Hepatocyte (in vitro differentiated cells): ENCODE measurements around the gene ZDHHC21. TPM values are rescaled to one million over a fixed set of nuclear protein-coding genes. Genes with fewer than 3 reads are reported as not detected.

Experiments used
- DNase-seq: peaks from one replicate; pipeline ENCODE4 v3.0.0-alpha.2; 2016; ENCODE audit warnings: low spot score
- H2AFZ ChIP-seq: fragments of 200-600 bp; sonication (generic); 2 replicates; pipeline ENCODE4 v1.6.0; 2016; ENCODE audit warnings: antibody characterized with exemption, mild to moderate bottlenecking
- H3K27ac ChIP-seq: fragments of 200-600 bp; sonication (generic); 2 replicates; pipeline ENCODE4 v1.5.1; 2016; ENCODE audit warnings: mild to moderate bottlenecking
- H3K27me3 ChIP-seq: fragments of 200-600 bp; sonication (generic); 2 replicates; pipeline ENCODE4 v1.6.1; 2016
- H3K36me3 ChIP-seq: fragments of 200-600 bp; sonication (generic); replicated peaks from 2 replicates; pipeline ENCODE4 v1.5.1; 2016; ENCODE audit warnings: low read depth; ENCODE audit not compliant: insufficient read depth
- H3K4me1 ChIP-seq: fragments of 200-600 bp; sonication (generic); 2 replicates; pipeline ENCODE4 v1.5.1; 2016; ENCODE audit warnings: mild to moderate bottlenecking, moderate library complexity; ENCODE audit not compliant: insufficient read depth
- H3K4me2 ChIP-seq: fragments of 200-600 bp; sonication (generic); 2 replicates; pipeline ENCODE4 v1.6.0; 2016
- H3K4me3 ChIP-seq: fragments of 200-600 bp; sonication (generic); 2 replicates; pipeline ENCODE4 v1.5.1; 2016; ENCODE audit warnings: mild to moderate bottlenecking
- H3K79me2 ChIP-seq: fragments of 200-600 bp; sonication (generic); 2 replicates; pipeline ENCODE4 v1.6.0; 2017; ENCODE audit warnings: mild to moderate bottlenecking
- H3K9me2 ChIP-seq: fragments of 200-600 bp; sonication (generic); replicated peaks from 2 replicates; pipeline ENCODE4 v1.6.0; 2017; ENCODE audit warnings: mild to moderate bottlenecking; ENCODE audit not compliant: insufficient read depth
- H3K9me3 ChIP-seq: fragments of 200-600 bp; sonication (generic); 2 replicates; pipeline ENCODE4 v1.5.1; 2016; ENCODE audit warnings: low read depth, mild to moderate bottlenecking
- H4K20me1 ChIP-seq: fragments of 200-600 bp; sonication (generic); 2 replicates; pipeline ENCODE4 v1.6.0; 2016; ENCODE audit warnings: mild to moderate bottlenecking; ENCODE audit not compliant: insufficient read depth, poor library complexity, severe bottlenecking
- CTCF ChIP-seq: fragments of 200-600 bp; sonication (generic); IDR thresholded peaks from 2 replicates; pipeline ENCODE4 v1.5.1; 2016; ENCODE audit warnings: antibody characterized with exemption, mild to moderate bottlenecking; ENCODE audit not compliant: poor library complexity
- EZH2 ChIP-seq: fragments of 200-600 bp; sonication (generic); IDR thresholded peaks from 2 replicates; pipeline ENCODE4 v1.6.1; 2016; ENCODE audit warnings: antibody characterized with exemption, mild to moderate bottlenecking, borderline replicate concordance
- EZH2phosphoT487 ChIP-seq: fragments of 200-600 bp; sonication (generic); IDR thresholded peaks from one replicate; pipeline ENCODE4 v1.6.1; 2018; ENCODE audit warnings: antibody characterized with exemption, mild to moderate bottlenecking, low read depth, moderate library complexity; ENCODE audit not compliant: unreplicated experiment, severe bottlenecking
- WGBS: methylation state at CpG from one replicate; pipeline ENCODE4 v1.1.6; 2016; ENCODE audit warnings: low lambda C conversion rate; ENCODE audit errors: missing lambda C conversion rate; 5-methylcytosine and 5-hydroxymethylcytosine counted together
- polyA plus RNA-seq: library from polyadenylated mRNA; unstranded; fragments of >200 nt; fragmentation: Nextera tagmentation; extraction: Ambion mirVana; gene quantifications from 2 replicates; pipeline ENCODE4 v1.2.1, GENCODE V29; 2016
- total RNA-seq: library from RNA; depleted of rRNA; stranded (reverse); fragments of >200 nt; gene quantifications from 2 replicates; pipeline ENCODE4 v1.2.3, GENCODE V29; 2014

Gene ZDHHC21
- total and polyA plus RNA-seq, 2 experiments from 2014 or later, result 4.7 to 17.7 TPM

- H3K27me3 ChIP-seq, result no peaks in the 10 kb centered on the region
- 97% methylated on average over 7 of the region's 7 CpGs for WGBS
- no peaks in the 10 kb centered on the region for H3K36me3 ChIP-seq
- peaks cover 8% of the 10 kb centered on the region for H3K79me2 ChIP-seq
- H3K4me2 ChIP-seq, result no peak overlapping the region
- no peak overlapping the region for H2AFZ ChIP-seq
- TF ChIP-seq EZH2, result no peak
- TF ChIP-seq EZH2phosphoT487, result no peak
- TF ChIP-seq CTCF, result no peak
- no peaks in the 10 kb centered on the region for H4K20me1 ChIP-seq
- H3K9me2 ChIP-seq, result no peaks in the 10 kb centered on the region
- H3K27ac ChIP-seq, result no peak overlapping the region
- H3K4me1 ChIP-seq, result no peaks in the 10 kb centered on the region
- no peaks in the 10 kb centered on the region for H3K9me3 ChIP-seq
- H3K4me3 ChIP-seq, result no peak overlapping the region
- no peak for DNase-seq
These were observed 59.2 kb downstream of the ZDHHC21 start for GRCh38 chr9:14633906-14634565.

- Histone ChIP-seq H2AFZ (no peak overlapping the region), H3K9me3 (no peaks in the 10 kb centered on the region), H3K9me2 (no peaks in the 10 kb centered on the region), H3K27me3 (no peaks in the 10 kb centered on the region), H3K27ac (no peak overlapping the region), H3K79me2 (peaks cover 8% of the 10 kb centered on the region), H4K20me1 (no peaks in the 10 kb centered on the region), H3K36me3 (no peaks in the 10 kb centered on the region), H3K4me1 (no peaks in the 10 kb centered on the region), H3K4me3 (no peak overlapping the region), H3K4me2 (no peak overlapping the region)
- no peak for TF ChIP-seq EZH2phosphoT487
- TF ChIP-seq EZH2, result no peak
- no peak for TF ChIP-seq CTCF
- no peak for DNase-seq
- WGBS, result 98% methylated on average over 3 of the region's 3 CpGs
These were observed 60.1 kb downstream of the ZDHHC21 start for GRCh38 chr9:14633148-14633547.

- H3K4me2 ChIP-seq, result peak overlapping the region; percentile 37
- H3K79me2 ChIP-seq, result no peaks in the 10 kb centered on the region
- H3K27me3 ChIP-seq, result no peaks in the 10 kb centered on the region
- no peak for DNase-seq
- H3K4me3 ChIP-seq, result no peak overlapping the region
- H2AFZ ChIP-seq, result no peak overlapping the region
- WGBS, result 46% methylated on average over 1 of the region's 1 CpG
- TF ChIP-seq EZH2phosphoT487 (no peak), EZH2 (no peak)
- no peaks in the 10 kb centered on the region for H3K9me3 ChIP-seq
- H3K9me2 ChIP-seq, result no peaks in the 10 kb centered on the region
- H4K20me1 ChIP-seq, result no peaks in the 10 kb centered on the region
- no peaks in the 10 kb centered on the region for H3K4me1 ChIP-seq
- no peak overlapping the region for H3K27ac ChIP-seq
- no peaks in the 10 kb centered on the region for H3K36me3 ChIP-seq
These were observed 65.7 kb downstream of the ZDHHC21 start for GRCh38 chr9:14627513-14627912.

GRCh38 chr9:14618836-14619420 lies 74.3 kb downstream of the ZDHHC21 start:
- TF ChIP-seq EZH2, result no peak
- TF ChIP-seq CTCF, result no peak
- TF ChIP-seq EZH2phosphoT487, result no peak

More at GRCh38 chr9:14618836-14619420, 74.3 kb downstream of the ZDHHC21 start:
- Histone ChIP-seq H3K9me2 (no peaks in the 10 kb centered on the region), H4K20me1 (no peaks in the 10 kb centered on the region), H3K27me3 (no peaks in the 10 kb centered on the region), H3K9me3 (no peaks in the 10 kb centered on the region), H3K4me2 (no peak overlapping the region), H3K79me2 (no peaks in the 10 kb centered on the region), H2AFZ (no peak overlapping the region), H3K4me3 (no peak overlapping the region), H3K4me1 (no peaks in the 10 kb centered on the region), H3K36me3 (no peaks in the 10 kb centered on the region), H3K27ac (no peak overlapping the region)
- no peak for DNase-seq
- WGBS, result 96% methylated on average over 8 of the region's 8 CpGs
